Liver (tissue), 9 donors: Measurements from ENCODE around the gene EXOC4. TPM values are rescaled to one million over a fixed set of nuclear protein-coding genes. Genes with fewer than 3 reads are reported as not detected.

Experiments used
- DNase-seq: peaks from one replicate; pipeline ENCODE4 v3.0.0-alpha.2; 2017; ENCODE audit warnings: low spot score
- H3K27ac ChIP-seq, 2 donors: one replicate each; pipeline ENCODE4 v1.7.0; 2013; ENCODE audit warnings: inconsistent platforms in 2 of 2, low read length in 2 of 2, control low read depth in 1 of 2, low read depth in 1 of 2, mild to moderate bottlenecking in 1 of 2
- H3K27me3 ChIP-seq, 4 donors: one replicate each; pipeline versions ENCODE4 v1.6.1 to v1.7.0; 2013; ENCODE audit warnings: low read length in 3 of 4, inconsistent platforms in 1 of 4, mild to moderate bottlenecking in 1 of 4, moderate library complexity in 1 of 4; ENCODE audit not compliant: control insufficient read depth in 4 of 4, insufficient read depth in 4 of 4
- H3K36me3 ChIP-seq, 4 donors: one replicate each; pipeline versions ENCODE4 v1.6.1 to v1.7.0; 2013; ENCODE audit warnings: low read length in 3 of 4, mild to moderate bottlenecking in 3 of 4, low read depth in 1 of 4, moderate library complexity in 1 of 4; ENCODE audit not compliant: control insufficient read depth in 4 of 4, insufficient read depth in 3 of 4
- H3K4me1 ChIP-seq, 4 donors: one replicate each; pipeline versions ENCODE4 v1.6.1 to v1.7.0; 2013; ENCODE audit warnings: low read length in 3 of 4, mild to moderate bottlenecking in 3 of 4, moderate library complexity in 1 of 4; ENCODE audit not compliant: control insufficient read depth in 4 of 4, insufficient read depth in 4 of 4
- H3K4me3 ChIP-seq, 3 donors: one replicate each; pipeline versions ENCODE4 v1.6.1 to v1.7.0; 2013; ENCODE audit warnings: low read length in 3 of 3, control low read depth in 1 of 3, low read depth in 1 of 3, mild to moderate bottlenecking in 1 of 3
- H3K9ac ChIP-seq, 2 donors: one replicate each; pipeline ENCODE4 v1.7.0; 2013; ENCODE audit warnings: low read length in 2 of 2, mild to moderate bottlenecking in 2 of 2, moderate library complexity in 2 of 2, control low read depth in 1 of 2, low read depth in 1 of 2
- H3K9me3 ChIP-seq, 4 donors: one replicate each; pipeline versions ENCODE4 v1.6.1 to v1.7.0; 2013; ENCODE audit warnings: low read length in 3 of 4; ENCODE audit not compliant: control insufficient read depth in 4 of 4
- EGR1 ChIP-seq, 2 donors: IDR thresholded peaks; 2 replicates each; pipeline ENCODE4 v1.6.1; 2016 to 2018; ENCODE audit warnings: antibody characterized with exemption in 2 of 2, low read depth in 2 of 2
- FOXA1 ChIP-seq: IDR thresholded peaks from 2 replicates; pipeline ENCODE4 v1.6.1; 2016; ENCODE audit warnings: antibody characterized with exemption
- FOXA2 ChIP-seq: IDR thresholded peaks from 2 replicates; pipeline ENCODE4 v1.6.1; 2016; ENCODE audit warnings: antibody characterized with exemption
- GABPA ChIP-seq, 2 donors: IDR thresholded peaks in 1 of 2; conservative IDR thresholded peaks in 1 of 2; 2 replicates each; pipeline ENCODE4 v1.6.1; 2016; ENCODE audit warnings: antibody characterized with exemption in 2 of 2, mild to moderate bottlenecking in 1 of 2, moderate library complexity in 1 of 2
- HNF4A ChIP-seq, 2 donors: conservative IDR thresholded peaks; 2 replicates each; pipeline ENCODE4 v1.6.1; 2016; ENCODE audit warnings: antibody characterized with exemption in 2 of 2, mild to moderate bottlenecking in 2 of 2
- HNF4G ChIP-seq: IDR thresholded peaks from 2 replicates; pipeline ENCODE4 v1.6.1; 2016; ENCODE audit warnings: antibody characterized with exemption
- JUND ChIP-seq, 2 donors: IDR thresholded peaks; 2 replicates each; pipeline ENCODE4 v1.6.1; 2016; ENCODE audit warnings: antibody characterized with exemption in 2 of 2
- NR2F2 ChIP-seq: IDR thresholded peaks from 2 replicates; pipeline ENCODE4 v1.6.1; 2016; ENCODE audit warnings: antibody characterized with exemption
- RAD21 ChIP-seq, 2 donors: IDR thresholded peaks; 2 replicates each; pipeline ENCODE4 v1.6.1; 2016; ENCODE audit warnings: antibody characterized with exemption in 2 of 2, mild to moderate bottlenecking in 2 of 2
- RXRA ChIP-seq, 2 donors: IDR thresholded peaks; 2 replicates each; pipeline ENCODE4 v1.6.1; 2017 to 2018; ENCODE audit warnings: antibody characterized with exemption in 2 of 2, mild to moderate bottlenecking in 1 of 2
- SP1 ChIP-seq: IDR thresholded peaks from 2 replicates; pipeline ENCODE4 v1.6.1; 2018; ENCODE audit warnings: antibody characterized with exemption, mild to moderate bottlenecking
- TAF1 ChIP-seq: conservative IDR thresholded peaks from 2 replicates; pipeline ENCODE4 v1.6.1; 2016; ENCODE audit warnings: antibody characterized with exemption, mild to moderate bottlenecking
- YY1 ChIP-seq: IDR thresholded peaks from 2 replicates; pipeline ENCODE4 v1.6.1; 2016; ENCODE audit warnings: antibody characterized with exemption, mild to moderate bottlenecking
- WGBS: extraction: QIAGEN DNeasy Blood & Tissue Kit; methylation state at CpG from one replicate; pipeline ENCODE4 v1.1.7; 2013; 5-methylcytosine and 5-hydroxymethylcytosine counted together
- polyA plus RNA-seq, 2 donors: library from polyadenylated mRNA; stranded (reverse) in 1 of 2; unstranded in 1 of 2; fragments of 200-250 nt in 1 of 2; fragments of >200 nt in 1 of 2; fragmentation: Nextera tagmentation in 1 of 2; extraction: Ambion mirVana in 1 of 2; gene quantifications; one replicate each; pipeline versions ENCODE4 v1.2.1 to v1.2.3, GENCODE V29; 2013 to 2015
- total RNA-seq, 2 donors: library from RNA; depleted of rRNA; stranded (reverse); fragments of >200 nt; gene quantifications; one replicate each; pipeline ENCODE4 v1.2.3, GENCODE V29; 2014
- TF ChIP-seq, protein P1 (sequence below): IDR thresholded peaks from 2 replicates; pipeline ENCODE4 v1.6.1; 2016; ENCODE audit warnings: antibody characterized with exemption
- TF ChIP-seq, protein P2 (sequence below): IDR thresholded peaks from 2 replicates; pipeline ENCODE4 v1.6.1; 2016; ENCODE audit warnings: antibody characterized with exemption
- TF ChIP-seq, protein P3 (sequence below): IDR thresholded peaks from 2 replicates; pipeline ENCODE4 v1.6.1; 2016; ENCODE audit warnings: antibody characterized with exemption, mild to moderate bottlenecking
- TF ChIP-seq, protein P4 (sequence below): IDR thresholded peaks from 2 replicates; pipeline ENCODE4 v1.6.1; 2016; ENCODE audit warnings: antibody characterized with exemption
- TF ChIP-seq, protein P5 (sequence below): fragments of 150-350 bp; IDR thresholded peaks from 2 replicates; pipeline ENCODE4 v1.5.1; 2017; ENCODE audit warnings: improper control_type of control experiment, low read depth, low read length; ENCODE audit not compliant: missing input control
- donor health status: healthy.
- donor health status: healthy.
- donor health status: healthy.
- donor health status: healthy.
- donor health status: healthy.

EXOC4 gene
- total and polyA plus RNA-seq, 4 donors, result 9.5 to 55.9 (median 23.6) TPM

DNA sequence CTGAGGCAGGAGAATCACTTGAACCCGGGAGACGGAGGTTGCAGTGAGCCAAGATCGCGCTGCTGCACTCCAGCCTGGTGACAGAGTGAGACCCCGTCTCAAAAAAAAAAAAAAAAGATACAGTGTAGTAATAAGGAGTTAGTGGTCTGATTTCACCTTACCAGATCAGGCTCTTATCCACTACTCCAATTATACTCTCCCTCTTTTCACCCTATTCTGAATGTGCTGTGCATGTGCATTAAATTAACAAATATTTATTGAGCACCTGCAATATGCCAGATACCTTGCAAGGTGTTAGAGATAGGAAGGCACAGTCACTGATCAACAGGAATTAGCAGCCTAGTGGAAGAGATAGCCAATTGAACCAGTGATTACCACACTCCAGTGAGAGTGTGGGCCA lies 632.3 kb downstream of the EXOC4 start:
- Histone ChIP-seq H3K27me3 (no peaks in the 10 kb centered on the region), H3K36me3 (no peaks in the 10 kb centered on the region), H3K9me3 (no peaks in the 10 kb centered on the region), H3K9ac (no peak overlapping the region), H3K27ac (no peak overlapping the region), H3K4me1 (no peaks in the 10 kb centered on the region), H3K4me3 (no peak overlapping the region)
- no peak for TF ChIP-seq RXRA (IDR thresholded peaks at IDR 0.05)
- TF ChIP-seq, protein P1, sequence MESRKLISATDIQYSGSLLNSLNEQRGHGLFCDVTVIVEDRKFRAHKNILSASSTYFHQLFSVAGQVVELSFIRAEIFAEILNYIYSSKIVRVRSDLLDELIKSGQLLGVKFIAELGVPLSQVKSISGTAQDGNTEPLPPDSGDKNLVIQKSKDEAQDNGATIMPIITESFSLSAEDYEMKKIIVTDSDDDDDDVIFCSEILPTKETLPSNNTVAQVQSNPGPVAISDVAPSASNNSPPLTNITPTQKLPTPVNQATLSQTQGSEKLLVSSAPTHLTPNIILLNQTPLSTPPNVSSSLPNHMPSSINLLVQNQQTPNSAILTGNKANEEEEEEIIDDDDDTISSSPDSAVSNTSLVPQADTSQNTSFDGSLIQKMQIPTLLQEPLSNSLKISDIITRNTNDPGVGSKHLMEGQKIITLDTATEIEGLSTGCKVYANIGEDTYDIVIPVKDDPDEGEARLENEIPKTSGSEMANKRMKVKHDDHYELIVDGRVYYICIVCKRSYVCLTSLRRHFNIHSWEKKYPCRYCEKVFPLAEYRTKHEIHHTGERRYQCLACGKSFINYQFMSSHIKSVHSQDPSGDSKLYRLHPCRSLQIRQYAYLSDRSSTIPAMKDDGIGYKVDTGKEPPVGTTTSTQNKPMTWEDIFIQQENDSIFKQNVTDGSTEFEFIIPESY, result no peak
- TF ChIP-seq SP1, result no peak
- no peak for TF ChIP-seq FOXA1
- TF ChIP-seq, protein P2, sequence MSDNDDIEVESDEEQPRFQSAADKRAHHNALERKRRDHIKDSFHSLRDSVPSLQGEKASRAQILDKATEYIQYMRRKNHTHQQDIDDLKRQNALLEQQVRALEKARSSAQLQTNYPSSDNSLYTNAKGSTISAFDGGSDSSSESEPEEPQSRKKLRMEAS, result no peak
- TF ChIP-seq HNF4G, result no peak
- no peak for TF ChIP-seq JUND (IDR thresholded peaks at IDR 0.05)
- no peak for TF ChIP-seq FOXA2
- TF ChIP-seq EGR1 (IDR thresholded peaks at IDR 0.05; ENCODE audit: low read depth in 2 of 2), result no peak
- TF ChIP-seq, protein P3, sequence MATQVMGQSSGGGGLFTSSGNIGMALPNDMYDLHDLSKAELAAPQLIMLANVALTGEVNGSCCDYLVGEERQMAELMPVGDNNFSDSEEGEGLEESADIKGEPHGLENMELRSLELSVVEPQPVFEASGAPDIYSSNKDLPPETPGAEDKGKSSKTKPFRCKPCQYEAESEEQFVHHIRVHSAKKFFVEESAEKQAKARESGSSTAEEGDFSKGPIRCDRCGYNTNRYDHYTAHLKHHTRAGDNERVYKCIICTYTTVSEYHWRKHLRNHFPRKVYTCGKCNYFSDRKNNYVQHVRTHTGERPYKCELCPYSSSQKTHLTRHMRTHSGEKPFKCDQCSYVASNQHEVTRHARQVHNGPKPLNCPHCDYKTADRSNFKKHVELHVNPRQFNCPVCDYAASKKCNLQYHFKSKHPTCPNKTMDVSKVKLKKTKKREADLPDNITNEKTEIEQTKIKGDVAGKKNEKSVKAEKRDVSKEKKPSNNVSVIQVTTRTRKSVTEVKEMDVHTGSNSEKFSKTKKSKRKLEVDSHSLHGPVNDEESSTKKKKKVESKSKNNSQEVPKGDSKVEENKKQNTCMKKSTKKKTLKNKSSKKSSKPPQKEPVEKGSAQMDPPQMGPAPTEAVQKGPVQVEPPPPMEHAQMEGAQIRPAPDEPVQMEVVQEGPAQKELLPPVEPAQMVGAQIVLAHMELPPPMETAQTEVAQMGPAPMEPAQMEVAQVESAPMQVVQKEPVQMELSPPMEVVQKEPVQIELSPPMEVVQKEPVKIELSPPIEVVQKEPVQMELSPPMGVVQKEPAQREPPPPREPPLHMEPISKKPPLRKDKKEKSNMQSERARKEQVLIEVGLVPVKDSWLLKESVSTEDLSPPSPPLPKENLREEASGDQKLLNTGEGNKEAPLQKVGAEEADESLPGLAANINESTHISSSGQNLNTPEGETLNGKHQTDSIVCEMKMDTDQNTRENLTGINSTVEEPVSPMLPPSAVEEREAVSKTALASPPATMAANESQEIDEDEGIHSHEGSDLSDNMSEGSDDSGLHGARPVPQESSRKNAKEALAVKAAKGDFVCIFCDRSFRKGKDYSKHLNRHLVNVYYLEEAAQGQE, result no peak
- TF ChIP-seq, protein P4, sequence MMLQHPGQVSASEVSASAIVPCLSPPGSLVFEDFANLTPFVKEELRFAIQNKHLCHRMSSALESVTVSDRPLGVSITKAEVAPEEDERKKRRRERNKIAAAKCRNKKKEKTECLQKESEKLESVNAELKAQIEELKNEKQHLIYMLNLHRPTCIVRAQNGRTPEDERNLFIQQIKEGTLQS, result no peak
- TF ChIP-seq, protein P5, sequence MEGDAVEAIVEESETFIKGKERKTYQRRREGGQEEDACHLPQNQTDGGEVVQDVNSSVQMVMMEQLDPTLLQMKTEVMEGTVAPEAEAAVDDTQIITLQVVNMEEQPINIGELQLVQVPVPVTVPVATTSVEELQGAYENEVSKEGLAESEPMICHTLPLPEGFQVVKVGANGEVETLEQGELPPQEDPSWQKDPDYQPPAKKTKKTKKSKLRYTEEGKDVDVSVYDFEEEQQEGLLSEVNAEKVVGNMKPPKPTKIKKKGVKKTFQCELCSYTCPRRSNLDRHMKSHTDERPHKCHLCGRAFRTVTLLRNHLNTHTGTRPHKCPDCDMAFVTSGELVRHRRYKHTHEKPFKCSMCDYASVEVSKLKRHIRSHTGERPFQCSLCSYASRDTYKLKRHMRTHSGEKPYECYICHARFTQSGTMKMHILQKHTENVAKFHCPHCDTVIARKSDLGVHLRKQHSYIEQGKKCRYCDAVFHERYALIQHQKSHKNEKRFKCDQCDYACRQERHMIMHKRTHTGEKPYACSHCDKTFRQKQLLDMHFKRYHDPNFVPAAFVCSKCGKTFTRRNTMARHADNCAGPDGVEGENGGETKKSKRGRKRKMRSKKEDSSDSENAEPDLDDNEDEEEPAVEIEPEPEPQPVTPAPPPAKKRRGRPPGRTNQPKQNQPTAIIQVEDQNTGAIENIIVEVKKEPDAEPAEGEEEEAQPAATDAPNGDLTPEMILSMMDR, result no peak
- no peak for TF ChIP-seq YY1
- TF ChIP-seq GABPA (IDR thresholded peaks at IDR 0.05 in 1 of 2, conservative IDR thresholded peaks at IDR 0.05 in 1 of 2), result no peak
- no peak for TF ChIP-seq HNF4A (conservative IDR thresholded peaks at IDR 0.05)
- no peak for TF ChIP-seq RAD21 (IDR thresholded peaks at IDR 0.05)
- TF ChIP-seq TAF1, result no peak
- TF ChIP-seq NR2F2, result no peak
- 98% methylated on average over 5 of the region's 5 CpGs for WGBS
- DNase-seq, result no peak
